Measurements from ENCODE around the gene ATOH8.
"Not testable (repeated sequence)": the region's sequence is repeated elsewhere in the genome, so short reads cannot be mapped to it uniquely, and the experiment has no call there.

Gene ATOH8

GRCh38 chr2:85712336-85712735 lies 41.5 kb upstream of the ATOH8 start:
- Histone ChIP-seq H3K23ac (ENCODE audit: low read length in 2 of 2) (no peak overlapping the region), H3K36me3 (ENCODE audit: control insufficient read depth in 1 of 2, insufficient read depth in 2 of 2, low read depth in 1 of 2, low read length in 2 of 2) (no peaks in the 10 kb centered on the region), H3K4ac (ENCODE audit: low read depth in 1 of 2, low read length in 2 of 2) (no peak overlapping the region), H3K79me1 (replicated peaks; ENCODE audit: low read length, poor library complexity, severe bottlenecking) (no peaks in the 10 kb centered on the region), H2AK5ac (ENCODE audit: low read length, severe bottlenecking) (no peak overlapping the region), H3K4me3 (ENCODE audit: insufficient read depth in 1 of 2, low read depth in 1 of 2, low read length in 2 of 2) (no peak overlapping the region), H3K18ac (ENCODE audit: low read depth in 1 of 2, low read length in 2 of 2) (no peak overlapping the region), H4K91ac (ENCODE audit: low read length) (no peak overlapping the region), H3K4me1 (ENCODE audit: control insufficient read depth, insufficient read depth, low read depth, low read length) (no peaks in the 10 kb centered on the region), H4K8ac (ENCODE audit: low read length) (no peak overlapping the region), H2BK12ac (ENCODE audit: low read length in 2 of 2) (peak overlapping the region in 1 of 2 experiments; percentile 24), H3K27ac (ENCODE audit: low read length, poor library complexity, severe bottlenecking) (no peak overlapping the region), H2AFZ (ENCODE audit: low read depth, low read length) (no peak overlapping the region), H2BK120ac (ENCODE audit: low read depth, low read length) (no peak overlapping the region), H2BK5ac (ENCODE audit: low read depth, low read length, poor library complexity, severe bottlenecking) (no peak overlapping the region), H3K9ac (ENCODE audit: low read length) (no peak overlapping the region), H3K4me2 (ENCODE audit: low read length, poor library complexity, severe bottlenecking) (no peak overlapping the region), H3K27me3 (ENCODE audit: control insufficient read depth in 1 of 2, insufficient read depth in 1 of 2, low read length in 2 of 2) (peaks cover 3 to 30% of the 10 kb centered on the region in 2 experiments), H3K9me3 (ENCODE audit: control insufficient read depth, low read length) (no peaks in the 10 kb centered on the region), H2BK15ac (ENCODE audit: low read depth, poor library complexity, severe bottlenecking) (no peak overlapping the region), H3K14ac (ENCODE audit: low read length in 2 of 2) (no peak overlapping the region)
- WGBS, result 89% methylated on average over 14 of the region's 15 CpGs
- no peak for DNase-seq

GRCh38 chr2:85712849-85713612 lies 40.8 kb upstream of the ATOH8 start:
- Histone ChIP-seq H3K27ac (ENCODE audit: low read length, poor library complexity, severe bottlenecking) (no peak overlapping the region), H4K91ac (ENCODE audit: low read length) (no peak overlapping the region), H3K4me3 (ENCODE audit: insufficient read depth in 1 of 2, low read depth in 1 of 2, low read length in 2 of 2) (no peak overlapping the region), H3K4me1 (ENCODE audit: control insufficient read depth, insufficient read depth, low read depth, low read length) (no peaks in the 10 kb centered on the region), H3K36me3 (ENCODE audit: control insufficient read depth in 1 of 2, insufficient read depth in 2 of 2, low read depth in 1 of 2, low read length in 2 of 2) (no peaks in the 10 kb centered on the region), H3K4ac (ENCODE audit: low read depth in 1 of 2, low read length in 2 of 2) (no peak overlapping the region), H2AK5ac (ENCODE audit: low read length, severe bottlenecking) (no peak overlapping the region), H3K4me2 (ENCODE audit: low read length, poor library complexity, severe bottlenecking) (no peak overlapping the region), H4K8ac (ENCODE audit: low read length) (no peak overlapping the region), H2BK120ac (ENCODE audit: low read depth, low read length) (no peak overlapping the region), H3K23ac (ENCODE audit: low read length in 2 of 2) (no peak overlapping the region), H3K27me3 (ENCODE audit: control insufficient read depth in 1 of 2, insufficient read depth in 1 of 2, low read length in 2 of 2) (peaks cover 3 to 30% of the 10 kb centered on the region in 2 experiments), H3K18ac (ENCODE audit: low read depth in 1 of 2, low read length in 2 of 2) (no peak overlapping the region), H3K9ac (ENCODE audit: low read length) (no peak overlapping the region), H3K79me1 (replicated peaks; ENCODE audit: low read length, poor library complexity, severe bottlenecking) (no peaks in the 10 kb centered on the region), H2BK15ac (ENCODE audit: low read depth, poor library complexity, severe bottlenecking) (no peak overlapping the region), H2BK12ac (ENCODE audit: low read length in 2 of 2) (no peak overlapping the region), H3K14ac (ENCODE audit: low read length in 2 of 2) (no peak overlapping the region), H2AFZ (ENCODE audit: low read depth, low read length) (no peak overlapping the region), H2BK5ac (ENCODE audit: low read depth, low read length, poor library complexity, severe bottlenecking) (no peak overlapping the region), H3K9me3 (ENCODE audit: control insufficient read depth, low read length) (no peaks in the 10 kb centered on the region)
- WGBS, result 66% methylated on average over 7 of the region's 9 CpGs
- DNase-seq, result peak; percentile 33

- DNase-seq, result no peak
- Histone ChIP-seq H3K79me1 (replicated peaks; ENCODE audit: low read length, poor library complexity, severe bottlenecking) (no peaks in the 10 kb centered on the region), H3K23ac (ENCODE audit: low read length in 2 of 2) (no peak overlapping the region), H2AFZ (ENCODE audit: low read depth, low read length) (no peak overlapping the region), H3K36me3 (ENCODE audit: control insufficient read depth in 1 of 2, insufficient read depth in 2 of 2, low read depth in 1 of 2, low read length in 2 of 2) (no peaks in the 10 kb centered on the region), H3K9ac (ENCODE audit: low read length) (no peak overlapping the region), H3K4me3 (ENCODE audit: insufficient read depth in 1 of 2, low read depth in 1 of 2, low read length in 2 of 2) (no peak overlapping the region), H3K4me1 (ENCODE audit: control insufficient read depth, insufficient read depth, low read depth, low read length) (no peaks in the 10 kb centered on the region), H3K27me3 (ENCODE audit: control insufficient read depth in 1 of 2, insufficient read depth in 1 of 2, low read length in 2 of 2) (peaks cover 5 to 31% of the 10 kb centered on the region in 2 experiments), H3K14ac (ENCODE audit: low read length in 2 of 2) (no peak overlapping the region), H3K27ac (ENCODE audit: low read length, poor library complexity, severe bottlenecking) (no peak overlapping the region), H3K4me2 (ENCODE audit: low read length, poor library complexity, severe bottlenecking) (no peak overlapping the region), H3K9me3 (ENCODE audit: control insufficient read depth, low read length) (no peaks in the 10 kb centered on the region), H2BK12ac (ENCODE audit: low read length in 2 of 2) (no peak overlapping the region), H2BK120ac (ENCODE audit: low read depth, low read length) (no peak overlapping the region), H4K8ac (ENCODE audit: low read length) (no peak overlapping the region), H3K4ac (ENCODE audit: low read depth in 1 of 2, low read length in 2 of 2) (no peak overlapping the region), H2BK5ac (ENCODE audit: low read depth, low read length, poor library complexity, severe bottlenecking) (no peak overlapping the region), H3K18ac (ENCODE audit: low read depth in 1 of 2, low read length in 2 of 2) (no peak overlapping the region), H2BK15ac (ENCODE audit: low read depth, poor library complexity, severe bottlenecking) (no peak overlapping the region), H2AK5ac (ENCODE audit: low read length, severe bottlenecking) (no peak overlapping the region), H4K91ac (ENCODE audit: low read length) (no peak overlapping the region)
- WGBS, result 86% methylated on average over 5 of the region's 5 CpGs
These were observed 40.0 kb upstream of the ATOH8 start for GRCh38 chr2:85713836-85714235.

- not testable (repeated sequence) for H2BK15ac ChIP-seq (ENCODE audit: low read depth, poor library complexity, severe bottlenecking); H3K23ac ChIP-seq (ENCODE audit: low read length in 2 of 2); H3K18ac ChIP-seq (ENCODE audit: low read depth in 1 of 2, low read length in 2 of 2); H2BK12ac ChIP-seq (ENCODE audit: low read length in 2 of 2); H4K91ac ChIP-seq (ENCODE audit: low read length); H3K36me3 ChIP-seq (ENCODE audit: control insufficient read depth in 1 of 2, insufficient read depth in 2 of 2, low read depth in 1 of 2, low read length in 2 of 2); H3K27ac ChIP-seq (ENCODE audit: low read length, poor library complexity, severe bottlenecking); H2AK5ac ChIP-seq (ENCODE audit: low read length, severe bottlenecking); H4K8ac ChIP-seq (ENCODE audit: low read length); H3K4ac ChIP-seq (ENCODE audit: low read depth in 1 of 2, low read length in 2 of 2); H2BK120ac ChIP-seq (ENCODE audit: low read depth, low read length); H2BK5ac ChIP-seq (ENCODE audit: low read depth, low read length, poor library complexity, severe bottlenecking); H2AFZ ChIP-seq (ENCODE audit: low read depth, low read length); H3K9me3 ChIP-seq (ENCODE audit: control insufficient read depth, low read length); H3K4me1 ChIP-seq (ENCODE audit: control insufficient read depth, insufficient read depth, low read depth, low read length); H3K79me1 ChIP-seq (replicated peaks; ENCODE audit: low read length, poor library complexity, severe bottlenecking); H3K14ac ChIP-seq (ENCODE audit: low read length in 2 of 2); DNase-seq; H3K9ac ChIP-seq (ENCODE audit: low read length); H3K4me2 ChIP-seq (ENCODE audit: low read length, poor library complexity, severe bottlenecking); H3K4me3 ChIP-seq (ENCODE audit: insufficient read depth in 1 of 2, low read depth in 1 of 2, low read length in 2 of 2)
- H3K27me3 ChIP-seq (ENCODE audit: control insufficient read depth in 1 of 2, insufficient read depth in 1 of 2, low read length in 2 of 2), result peaks cover 11 to 37% of the 10 kb centered on the region in 2 experiments
- 90% methylated on average over 5 of the region's 7 CpGs for WGBS
These were observed 39.4 kb upstream of the ATOH8 start for GRCh38 chr2:85714421-85714820.

Measured in mesenchymal stem cell (in vitro differentiated cells and primary cell).